ENCODE results near the gene ASIC3. TPM values are rescaled to one million over a fixed set of nuclear protein-coding genes. Genes with fewer than 3 reads are reported as not detected.

Gene ASIC3
- total and polyA plus RNA-seq, 8 donors, result 0.29 to 25.9 (median 3.2) TPM

DNA sequence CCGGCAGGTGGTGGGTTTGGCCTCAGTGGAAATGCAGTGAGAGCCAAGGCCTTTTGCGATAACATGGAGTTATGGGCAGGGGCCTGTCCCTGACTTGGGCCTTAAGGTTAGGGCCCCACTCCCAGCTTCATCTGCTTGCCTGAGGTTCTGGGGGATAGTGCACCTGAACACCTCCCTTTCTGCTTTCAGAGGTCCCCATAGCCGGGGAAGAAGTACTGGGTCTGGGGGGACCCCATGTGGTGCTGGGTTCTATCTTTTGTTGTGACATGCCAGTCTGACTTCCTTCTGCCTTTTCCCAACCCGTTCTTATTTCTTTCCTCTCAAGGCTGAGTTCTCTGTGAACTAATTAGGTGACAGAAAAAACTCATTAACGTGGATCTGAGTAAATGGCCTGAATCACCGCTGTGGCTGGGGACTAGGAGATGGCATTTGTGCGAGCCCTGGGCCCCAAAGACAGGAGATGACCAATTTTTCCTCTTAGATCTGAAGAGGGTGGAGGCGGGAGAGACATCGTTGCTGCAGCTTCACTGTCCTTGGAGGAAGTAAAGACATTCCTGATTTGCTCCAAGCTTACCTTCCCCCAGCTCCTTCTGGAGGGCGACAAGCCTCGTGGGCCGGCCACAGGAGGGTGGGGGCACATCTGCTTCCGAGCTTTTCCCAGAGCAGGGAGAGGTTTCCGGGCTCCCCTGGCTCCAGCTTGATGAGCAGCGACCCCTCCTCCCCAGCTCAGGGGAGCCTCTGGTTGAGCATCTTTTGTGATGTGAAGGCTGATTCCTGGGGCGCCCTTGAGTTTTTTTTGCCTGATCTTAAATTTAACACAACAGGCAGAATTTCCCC lies 39.9 kb downstream of the ASIC3 start:
- H3K4me3 ChIP-seq, result peak overlapping the region; percentile 74 to 93 (median 86)
- peaks cover 0 to 9% (median 7%) of the 10 kb centered on the region in 4 donors for H3K36me3 ChIP-seq
- H3K9me3 ChIP-seq, result no peaks in the 10 kb centered on the region
- peak overlapping the region; percentile 84 to 97 (median 90) for H3K27ac ChIP-seq
- intact Hi-C loops (cut with DNase I; ENCODE audit: low total_unique reads), result no loop called here
- no peak for DNase-seq
- H3K27me3 ChIP-seq, result no peaks in the 10 kb centered on the region
- TF ChIP-seq, protein P1, sequence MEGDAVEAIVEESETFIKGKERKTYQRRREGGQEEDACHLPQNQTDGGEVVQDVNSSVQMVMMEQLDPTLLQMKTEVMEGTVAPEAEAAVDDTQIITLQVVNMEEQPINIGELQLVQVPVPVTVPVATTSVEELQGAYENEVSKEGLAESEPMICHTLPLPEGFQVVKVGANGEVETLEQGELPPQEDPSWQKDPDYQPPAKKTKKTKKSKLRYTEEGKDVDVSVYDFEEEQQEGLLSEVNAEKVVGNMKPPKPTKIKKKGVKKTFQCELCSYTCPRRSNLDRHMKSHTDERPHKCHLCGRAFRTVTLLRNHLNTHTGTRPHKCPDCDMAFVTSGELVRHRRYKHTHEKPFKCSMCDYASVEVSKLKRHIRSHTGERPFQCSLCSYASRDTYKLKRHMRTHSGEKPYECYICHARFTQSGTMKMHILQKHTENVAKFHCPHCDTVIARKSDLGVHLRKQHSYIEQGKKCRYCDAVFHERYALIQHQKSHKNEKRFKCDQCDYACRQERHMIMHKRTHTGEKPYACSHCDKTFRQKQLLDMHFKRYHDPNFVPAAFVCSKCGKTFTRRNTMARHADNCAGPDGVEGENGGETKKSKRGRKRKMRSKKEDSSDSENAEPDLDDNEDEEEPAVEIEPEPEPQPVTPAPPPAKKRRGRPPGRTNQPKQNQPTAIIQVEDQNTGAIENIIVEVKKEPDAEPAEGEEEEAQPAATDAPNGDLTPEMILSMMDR (IDR thresholded peaks at IDR 0.05), result no peak
- TF ChIP-seq EP300 (IDR thresholded peaks at IDR 0.05) (no peak), POLR2A (IDR thresholded peaks at IDR 0.05) (no peak), POLR2AphosphoS5 (IDR thresholded peaks at IDR 0.05) (no peak)
- WGBS, 5 donors, result 35 to 50% (median 49%) methylated on average over 15 to 16 of the region's 16 CpGs
- H3K4me1 ChIP-seq, result peaks cover 41 to 82% (median 74%) of the 10 kb centered on the region in 4 donors

- Histone ChIP-seq H3K27ac (peak overlapping the region; percentile 84 to 97 (median 90)), H3K9me3 (no peaks in the 10 kb centered on the region), H3K4me1 (peaks cover 35 to 81% (median 66%) of the 10 kb centered on the region in 4 donors), H3K4me3 (peak overlapping the region; percentile 74 to 93 (median 86)), H3K27me3 (no peaks in the 10 kb centered on the region), H3K36me3 (peaks cover 0 to 12% (median 7%) of the 10 kb centered on the region in 4 donors)
- intact Hi-C loops (cut with DNase I; ENCODE audit: low total_unique reads), result no loop called here
- TF ChIP-seq, protein P1 (IDR thresholded peaks at IDR 0.05), result no peak
- no peak for TF ChIP-seq POLR2A (IDR thresholded peaks at IDR 0.05)
- peak in 2 of 3 donors; percentile 6 to 34 for TF ChIP-seq POLR2AphosphoS5 (IDR thresholded peaks at IDR 0.05)
- TF ChIP-seq EP300 (IDR thresholded peaks at IDR 0.05), result no peak
- 13 to 34% (median 16%) methylated on average over 30 of the region's 30 CpGs for WGBS, 5 donors
- DNase-seq, result peak; percentile 62 to 91
Observed at GRCh38 chr7:151088856-151089699, 40.7 kb downstream of the ASIC3 start.

DNA sequence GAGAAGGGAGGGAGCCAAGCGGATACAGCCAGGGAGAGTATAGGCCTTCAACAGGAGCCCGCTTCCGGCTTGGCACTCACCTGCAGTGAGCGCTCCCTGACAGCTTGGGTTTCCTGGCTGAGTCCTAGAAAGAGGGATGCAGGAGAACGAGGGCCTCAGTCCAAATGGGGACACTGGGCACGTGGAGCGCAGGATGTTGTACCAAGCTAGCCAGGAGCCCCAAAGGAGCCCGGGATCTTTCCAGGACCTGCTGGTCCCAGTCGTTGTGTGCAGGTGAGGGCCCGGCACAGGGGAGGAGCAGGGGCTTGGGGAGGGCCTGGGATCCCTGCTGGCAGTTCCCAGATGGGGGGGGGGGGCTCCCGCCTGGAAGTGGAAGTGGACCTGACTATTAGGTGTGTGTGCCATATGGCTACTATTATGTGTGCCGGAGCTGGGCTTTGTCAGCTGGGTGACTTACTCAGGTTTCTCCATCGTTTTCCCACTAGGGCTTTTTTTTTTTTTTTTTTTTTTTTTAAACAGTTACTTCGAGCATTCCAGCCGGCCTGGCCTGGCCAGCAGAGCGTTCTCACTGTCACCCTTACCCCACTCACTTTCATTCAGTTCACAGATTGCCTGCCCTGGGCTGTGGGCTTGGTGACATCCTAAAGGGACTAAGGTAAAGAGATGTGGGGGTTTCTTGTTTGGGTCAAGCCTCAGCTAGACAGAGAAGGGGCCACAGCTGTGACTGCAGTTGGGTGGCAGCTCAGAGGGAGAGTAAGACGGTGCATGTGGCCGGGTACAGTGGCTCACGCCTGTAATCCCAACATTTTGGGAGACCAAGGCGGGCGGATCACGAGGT lies 41.8 kb downstream of the ASIC3 start:
- Histone ChIP-seq H3K27me3 (no peaks in the 10 kb centered on the region), H3K36me3 (peaks cover 0 to 12% (median 7%) of the 10 kb centered on the region in 4 donors), H3K9me3 (no peaks in the 10 kb centered on the region), H3K27ac (peak overlapping the region; percentile 84 to 97 (median 90)), H3K4me3 (peak overlapping the region; percentile 74 to 93 (median 86)), H3K4me1 (peaks cover 35 to 77% (median 65%) of the 10 kb centered on the region in 4 donors)
- TF ChIP-seq POLR2A (IDR thresholded peaks at IDR 0.05) (no peak), POLR2AphosphoS5 (IDR thresholded peaks at IDR 0.05) (no peak), EP300 (IDR thresholded peaks at IDR 0.05) (no peak)
- TF ChIP-seq, protein P1 (IDR thresholded peaks at IDR 0.05), result no peak
- no peak for DNase-seq
- 64 to 74% (median 65%) methylated on average over 19 to 22 of the region's 22 CpGs for WGBS, 5 donors
- intact Hi-C loops (cut with DNase I; ENCODE audit: low total_unique reads), result no loop called here

Measured in stomach (tissue), 9 donors.